A673 (cell line): Measurements from ENCODE around the gene APC.

Source experiments
- EZH2 ChIP-seq: fragments of 200-600 bp; sonication (generic); IDR thresholded peaks from 2 replicates; pipeline ENCODE4 v1.6.1; 2017; ENCODE audit warnings: borderline replicate concordance, low read depth, mild to moderate bottlenecking, mixed read lengths, antibody characterized with exemption, low read length; ENCODE audit not compliant: poor library complexity, severe bottlenecking
- TF ChIP-seq, protein P1 (sequence below): fragments of 300-800, 200-600 bp; sonication (generic); conservative IDR thresholded peaks from 2 replicates; pipeline ENCODE4 v1.5.1; 2017; ENCODE audit warnings: low read depth, mild to moderate bottlenecking, antibody characterized with exemption, low read length, moderate library complexity, mixed read lengths

GRCh38 chr5:112784726-112785125, 47.0 kb downstream of the APC start:
- TF ChIP-seq, protein P1, sequence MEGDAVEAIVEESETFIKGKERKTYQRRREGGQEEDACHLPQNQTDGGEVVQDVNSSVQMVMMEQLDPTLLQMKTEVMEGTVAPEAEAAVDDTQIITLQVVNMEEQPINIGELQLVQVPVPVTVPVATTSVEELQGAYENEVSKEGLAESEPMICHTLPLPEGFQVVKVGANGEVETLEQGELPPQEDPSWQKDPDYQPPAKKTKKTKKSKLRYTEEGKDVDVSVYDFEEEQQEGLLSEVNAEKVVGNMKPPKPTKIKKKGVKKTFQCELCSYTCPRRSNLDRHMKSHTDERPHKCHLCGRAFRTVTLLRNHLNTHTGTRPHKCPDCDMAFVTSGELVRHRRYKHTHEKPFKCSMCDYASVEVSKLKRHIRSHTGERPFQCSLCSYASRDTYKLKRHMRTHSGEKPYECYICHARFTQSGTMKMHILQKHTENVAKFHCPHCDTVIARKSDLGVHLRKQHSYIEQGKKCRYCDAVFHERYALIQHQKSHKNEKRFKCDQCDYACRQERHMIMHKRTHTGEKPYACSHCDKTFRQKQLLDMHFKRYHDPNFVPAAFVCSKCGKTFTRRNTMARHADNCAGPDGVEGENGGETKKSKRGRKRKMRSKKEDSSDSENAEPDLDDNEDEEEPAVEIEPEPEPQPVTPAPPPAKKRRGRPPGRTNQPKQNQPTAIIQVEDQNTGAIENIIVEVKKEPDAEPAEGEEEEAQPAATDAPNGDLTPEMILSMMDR: no peak
- TF ChIP-seq EZH2: no peak
